GM12878 (cell line): Measurements from ENCODE around the gene SLC34A3. TPM values are rescaled to one million over a fixed set of nuclear protein-coding genes. Genes with fewer than 3 reads are reported as not detected.

Source experiments
- CHD1 ChIP-seq: IDR thresholded peaks from 2 replicates; pipeline ENCODE4 v1.6.1; 2012; ENCODE audit warnings: low read depth, low read length, improper control_type of control experiment
- DPF2 ChIP-seq: fragments of 450-650 bp; IDR thresholded peaks from 2 replicates; pipeline ENCODE4 v1.6.1; 2017; ENCODE audit warnings: mild to moderate bottlenecking
- NR2C1 ChIP-seq: fragments of 450-650 bp; IDR thresholded peaks from 2 replicates; pipeline ENCODE4 v1.6.1; 2017; ENCODE audit warnings: antibody characterized with exemption, mild to moderate bottlenecking, moderate library complexity
- TAF1 ChIP-seq: IDR thresholded peaks from 2 replicates; pipeline ENCODE4 v1.6.1; 2011; ENCODE audit warnings: mild to moderate bottlenecking, low read depth, low read length, borderline replicate concordance
- polyA plus RNA-seq, 11 experiments: library from polyadenylated mRNA; depleted of rRNA in 4 of 11; unstranded in 6 of 11; stranded (reverse) in 5 of 11; fragments of >200 nt; fragmentation: Nextera tagmentation in 4 of 11; fragmentation: Illumina TruSeq in 1 of 11; extraction: Ambion mirVana in 4 of 11; extraction: Trizol in 1 of 11; gene quantifications; 1 replicate in 1 of 11; 2 replicates in 10 of 11; pipeline versions ENCODE4 v1.2.1 to v1.2.3, GENCODE V29; 2011 to 2016; ENCODE audit warnings: inconsistent platforms in 2 of 11, missing spikeins in 2 of 11, low read depth in 1 of 11
- total RNA-seq, 4 experiments: library from RNA; depleted of rRNA in 3 of 4; stranded (reverse); fragments of >200 nt in 3 of 4; fragmentation: Illumina TruSeq in 1 of 4; extraction: Trizol in 1 of 4; gene quantifications; 2 replicates each; pipeline versions ENCODE4 v1.2.1 to v1.2.3, GENCODE V29; 2013 to 2021
- TF ChIP-seq, protein P1 (sequence below): fragments of 450-650 bp; formaldehyde crosslinking; IDR thresholded peaks from 2 replicates; pipeline ENCODE4 v1.4.0; 2020; ENCODE audit warnings: mild to moderate bottlenecking, moderate library complexity
- TF ChIP-seq, protein P2 (sequence below): IDR thresholded peaks from 2 replicates; pipeline ENCODE4 v1.6.1; 2011; ENCODE audit warnings: mild to moderate bottlenecking, low read depth, low read length, moderate library complexity; ENCODE audit not compliant: insufficient replicate concordance

SLC34A3 gene
- total and polyA plus RNA-seq, 10 of the 15 experiments (the other 5 are each of a cell fraction or from before 2014, with no cell fraction given), result not detected

DNA sequence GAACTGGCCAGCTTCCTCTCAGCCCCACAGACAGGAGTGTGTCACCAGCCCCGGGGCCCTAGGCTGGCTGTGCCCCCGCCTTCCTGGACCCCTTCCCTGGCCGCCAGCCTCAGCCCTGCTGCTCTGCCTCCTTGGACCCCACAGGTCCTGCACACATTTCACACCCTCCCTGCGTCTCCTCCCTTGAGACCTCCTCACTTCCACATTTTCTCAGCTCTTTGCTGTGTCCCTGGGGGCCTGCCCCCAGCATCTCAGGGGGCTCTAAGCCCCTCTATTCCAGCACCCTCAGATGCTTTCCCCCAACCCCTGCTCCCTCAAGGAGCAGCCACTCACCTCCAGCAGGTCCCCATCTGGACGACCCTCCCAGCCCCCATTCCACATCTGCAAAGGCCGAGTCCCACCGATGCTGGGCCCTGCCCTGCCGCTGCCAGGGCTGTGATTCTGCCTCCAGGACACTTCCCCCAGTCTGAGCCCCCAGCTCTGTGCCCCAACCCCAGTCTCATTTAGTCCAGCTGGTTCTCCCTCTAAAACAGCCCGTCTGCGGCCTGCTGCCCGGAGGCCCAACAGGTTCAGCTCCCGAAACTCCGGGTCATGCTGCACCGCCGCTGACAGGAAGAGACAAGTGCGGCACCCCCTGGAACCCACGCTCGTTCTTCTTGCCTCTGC is 4.2 kb downstream of the SLC34A3 start (continued):
- TF ChIP-seq, protein P1, sequence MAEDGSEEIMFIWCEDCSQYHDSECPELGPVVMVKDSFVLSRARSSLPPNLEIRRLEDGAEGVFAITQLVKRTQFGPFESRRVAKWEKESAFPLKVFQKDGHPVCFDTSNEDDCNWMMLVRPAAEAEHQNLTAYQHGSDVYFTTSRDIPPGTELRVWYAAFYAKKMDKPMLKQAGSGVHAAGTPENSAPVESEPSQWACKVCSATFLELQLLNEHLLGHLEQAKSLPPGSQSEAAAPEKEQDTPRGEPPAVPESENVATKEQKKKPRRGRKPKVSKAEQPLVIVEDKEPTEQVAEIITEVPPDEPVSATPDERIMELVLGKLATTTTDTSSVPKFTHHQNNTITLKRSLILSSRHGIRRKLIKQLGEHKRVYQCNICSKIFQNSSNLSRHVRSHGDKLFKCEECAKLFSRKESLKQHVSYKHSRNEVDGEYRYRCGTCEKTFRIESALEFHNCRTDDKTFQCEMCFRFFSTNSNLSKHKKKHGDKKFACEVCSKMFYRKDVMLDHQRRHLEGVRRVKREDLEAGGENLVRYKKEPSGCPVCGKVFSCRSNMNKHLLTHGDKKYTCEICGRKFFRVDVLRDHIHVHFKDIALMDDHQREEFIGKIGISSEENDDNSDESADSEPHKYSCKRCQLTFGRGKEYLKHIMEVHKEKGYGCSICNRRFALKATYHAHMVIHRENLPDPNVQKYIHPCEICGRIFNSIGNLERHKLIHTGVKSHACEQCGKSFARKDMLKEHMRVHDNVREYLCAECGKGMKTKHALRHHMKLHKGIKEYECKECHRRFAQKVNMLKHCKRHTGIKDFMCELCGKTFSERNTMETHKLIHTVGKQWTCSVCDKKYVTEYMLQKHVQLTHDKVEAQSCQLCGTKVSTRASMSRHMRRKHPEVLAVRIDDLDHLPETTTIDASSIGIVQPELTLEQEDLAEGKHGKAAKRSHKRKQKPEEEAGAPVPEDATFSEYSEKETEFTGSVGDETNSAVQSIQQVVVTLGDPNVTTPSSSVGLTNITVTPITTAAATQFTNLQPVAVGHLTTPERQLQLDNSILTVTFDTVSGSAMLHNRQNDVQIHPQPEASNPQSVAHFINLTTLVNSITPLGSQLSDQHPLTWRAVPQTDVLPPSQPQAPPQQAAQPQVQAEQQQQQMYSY (CRISPR knock-in tag), result no peak
- TF ChIP-seq NR2C1, result no peak
- no peak for TF ChIP-seq CHD1
- 0 out of 2 replicates have a peak, but pooled peaks have one; percentile 32 for TF ChIP-seq DPF2
- TF ChIP-seq, protein P2, sequence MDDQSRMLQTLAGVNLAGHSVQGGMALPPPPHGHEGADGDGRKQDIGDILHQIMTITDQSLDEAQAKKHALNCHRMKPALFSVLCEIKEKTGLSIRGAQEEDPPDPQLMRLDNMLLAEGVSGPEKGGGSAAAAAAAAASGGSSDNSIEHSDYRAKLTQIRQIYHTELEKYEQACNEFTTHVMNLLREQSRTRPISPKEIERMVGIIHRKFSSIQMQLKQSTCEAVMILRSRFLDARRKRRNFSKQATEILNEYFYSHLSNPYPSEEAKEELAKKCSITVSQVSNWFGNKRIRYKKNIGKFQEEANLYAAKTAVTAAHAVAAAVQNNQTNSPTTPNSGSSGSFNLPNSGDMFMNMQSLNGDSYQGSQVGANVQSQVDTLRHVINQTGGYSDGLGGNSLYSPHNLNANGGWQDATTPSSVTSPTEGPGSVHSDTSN, result no peak
- TF ChIP-seq TAF1, result no peak
